Stomach (tissue), 4 donors: ENCODE results near the gene BCAS1.

Experiments
- EP300 ChIP-seq: sonication (generic); formaldehyde crosslinking; IDR thresholded peaks from one replicate; pipeline ENCODE4 v1.6.1; 2017; ENCODE audit warnings: antibody characterized with exemption
- TF ChIP-seq, protein P1 (sequence below), 7 experiments: fragments of 450-650 bp in 4 of 7; fragments of 200-600 bp in 3 of 7; sonication (generic) in 3 of 7; IDR thresholded peaks; one replicate each; pipeline ENCODE4 v1.5.1; 2016 to 2019; ENCODE audit warnings: antibody characterized with exemption in 7 of 7, control low read depth in 2 of 7, mild to moderate bottlenecking in 1 of 7

DNA sequence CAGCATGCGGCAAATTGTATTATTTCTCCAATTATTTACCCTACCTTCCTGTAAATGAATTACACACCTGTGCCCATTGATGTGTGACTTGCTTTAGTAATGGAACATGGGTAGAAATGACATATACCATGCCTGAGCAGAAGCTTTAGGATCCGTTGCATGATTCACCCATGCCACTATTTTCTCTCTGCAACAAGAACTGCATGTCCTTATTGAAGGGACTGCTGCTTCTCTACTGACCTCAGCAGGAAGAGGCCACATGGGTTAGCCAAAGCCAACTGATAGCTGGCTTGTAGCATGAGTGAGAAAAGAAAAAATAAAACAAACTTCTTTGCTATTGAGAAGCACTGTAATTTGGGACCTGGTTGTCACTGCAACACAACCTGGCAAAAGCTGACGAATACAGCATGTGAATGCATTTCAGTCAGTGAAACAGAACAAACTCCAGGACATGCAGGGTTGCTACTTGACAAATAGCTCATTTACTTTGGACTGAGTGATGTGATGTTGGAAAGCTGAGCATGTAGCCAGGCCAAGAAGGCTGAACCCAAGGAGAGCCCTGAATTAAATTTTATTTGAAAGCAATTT lies 99.2 kb downstream of the BCAS1 start:
- TF ChIP-seq, protein P1, sequence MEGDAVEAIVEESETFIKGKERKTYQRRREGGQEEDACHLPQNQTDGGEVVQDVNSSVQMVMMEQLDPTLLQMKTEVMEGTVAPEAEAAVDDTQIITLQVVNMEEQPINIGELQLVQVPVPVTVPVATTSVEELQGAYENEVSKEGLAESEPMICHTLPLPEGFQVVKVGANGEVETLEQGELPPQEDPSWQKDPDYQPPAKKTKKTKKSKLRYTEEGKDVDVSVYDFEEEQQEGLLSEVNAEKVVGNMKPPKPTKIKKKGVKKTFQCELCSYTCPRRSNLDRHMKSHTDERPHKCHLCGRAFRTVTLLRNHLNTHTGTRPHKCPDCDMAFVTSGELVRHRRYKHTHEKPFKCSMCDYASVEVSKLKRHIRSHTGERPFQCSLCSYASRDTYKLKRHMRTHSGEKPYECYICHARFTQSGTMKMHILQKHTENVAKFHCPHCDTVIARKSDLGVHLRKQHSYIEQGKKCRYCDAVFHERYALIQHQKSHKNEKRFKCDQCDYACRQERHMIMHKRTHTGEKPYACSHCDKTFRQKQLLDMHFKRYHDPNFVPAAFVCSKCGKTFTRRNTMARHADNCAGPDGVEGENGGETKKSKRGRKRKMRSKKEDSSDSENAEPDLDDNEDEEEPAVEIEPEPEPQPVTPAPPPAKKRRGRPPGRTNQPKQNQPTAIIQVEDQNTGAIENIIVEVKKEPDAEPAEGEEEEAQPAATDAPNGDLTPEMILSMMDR (IDR thresholded peaks at IDR 0.05) = no peak
- TF ChIP-seq EP300 = no peak
